Lower leg skin (tissue), 3 donors: ENCODE measurements around the gene ATP23.

Source experiments
- POLR2A ChIP-seq, 2 donors: fragments of 450-650 bp; IDR thresholded peaks; one replicate each; pipeline ENCODE4 v1.6.1; 2016 to 2017; ENCODE audit warnings: antibody characterized with exemption in 2 of 2, mild to moderate bottlenecking in 1 of 2, moderate library complexity in 1 of 2
- TF ChIP-seq, protein P1 (sequence below), 3 donors: fragments of 450-650 bp; IDR thresholded peaks; one replicate each; pipeline ENCODE4 v1.5.1; 2016; ENCODE audit warnings: antibody characterized with exemption in 3 of 3, mild to moderate bottlenecking in 3 of 3, moderate library complexity in 2 of 3

DNA sequence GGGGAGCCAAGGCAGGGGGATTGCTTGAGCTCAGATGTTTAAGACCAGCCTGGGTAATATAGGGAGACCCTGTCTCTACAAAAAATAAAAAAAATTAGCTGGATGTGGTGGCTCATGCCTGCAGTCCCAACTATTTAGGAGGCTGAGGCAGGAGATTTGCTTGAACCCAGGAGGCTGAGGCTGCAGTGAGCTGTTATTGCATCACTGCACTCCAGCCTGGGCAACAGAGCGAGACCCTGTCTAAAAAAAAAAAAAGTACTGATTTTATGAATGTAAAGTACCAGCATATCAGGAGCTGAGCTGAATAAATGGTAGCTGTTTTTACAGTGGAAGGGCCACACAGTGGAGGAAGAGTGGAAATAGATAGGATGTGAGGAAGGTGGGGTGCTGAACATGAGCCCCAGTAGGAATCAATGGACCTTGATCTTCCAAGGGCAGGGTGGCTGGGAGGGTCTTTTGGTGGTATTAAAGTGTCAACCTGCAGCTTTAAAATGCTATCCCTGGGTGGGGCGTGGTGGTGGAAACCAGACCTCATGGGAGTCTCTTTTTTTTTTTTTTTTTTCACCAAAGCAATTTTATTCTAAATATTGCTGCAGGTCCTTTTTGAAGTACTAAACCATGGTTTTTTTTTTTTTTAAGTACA lies 2.2 kb downstream of the ATP23 start:
- TF ChIP-seq POLR2A (IDR thresholded peaks at IDR 0.05), result no peak
- TF ChIP-seq, protein P1, sequence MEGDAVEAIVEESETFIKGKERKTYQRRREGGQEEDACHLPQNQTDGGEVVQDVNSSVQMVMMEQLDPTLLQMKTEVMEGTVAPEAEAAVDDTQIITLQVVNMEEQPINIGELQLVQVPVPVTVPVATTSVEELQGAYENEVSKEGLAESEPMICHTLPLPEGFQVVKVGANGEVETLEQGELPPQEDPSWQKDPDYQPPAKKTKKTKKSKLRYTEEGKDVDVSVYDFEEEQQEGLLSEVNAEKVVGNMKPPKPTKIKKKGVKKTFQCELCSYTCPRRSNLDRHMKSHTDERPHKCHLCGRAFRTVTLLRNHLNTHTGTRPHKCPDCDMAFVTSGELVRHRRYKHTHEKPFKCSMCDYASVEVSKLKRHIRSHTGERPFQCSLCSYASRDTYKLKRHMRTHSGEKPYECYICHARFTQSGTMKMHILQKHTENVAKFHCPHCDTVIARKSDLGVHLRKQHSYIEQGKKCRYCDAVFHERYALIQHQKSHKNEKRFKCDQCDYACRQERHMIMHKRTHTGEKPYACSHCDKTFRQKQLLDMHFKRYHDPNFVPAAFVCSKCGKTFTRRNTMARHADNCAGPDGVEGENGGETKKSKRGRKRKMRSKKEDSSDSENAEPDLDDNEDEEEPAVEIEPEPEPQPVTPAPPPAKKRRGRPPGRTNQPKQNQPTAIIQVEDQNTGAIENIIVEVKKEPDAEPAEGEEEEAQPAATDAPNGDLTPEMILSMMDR (IDR thresholded peaks at IDR 0.05), result no peak
